Activated CD4-positive, alpha-beta memory T cell treated with anti-CD3 and anti-CD28 coated beads, Interleukin-2, amount 10 ng/mL, durations not matched to agents 7 days and 5 days (primary cell): ENCODE measurements around the gene KLHL22. TPM values are rescaled to one million over a fixed set of nuclear protein-coding genes. Genes with fewer than 3 reads are reported as not detected.

ENCODE experiments used
- total RNA-seq, 2 experiments: library from RNA; stranded (reverse); gene quantifications; one replicate each; pipeline ENCODE4 v1.2.3, GENCODE V29; 2021

KLHL22 gene
- total RNA-seq, 2 experiments from 2014 or later: 31.1 to 32.8 TPM

Other genes starting within 250 kb of the KLHL22 start
- gene RTN4R, start 227.5 kb downstream of the KLHL22 start, total RNA-seq: 1 to 10 TPM; 2.3 to 3.1 TPM
- 10 to 100 TPM; 40.8 to 41.1 TPM for gene DGCR6L, start 175.7 kb downstream of the KLHL22 start, total RNA-seq
- gene ZNF74, start 101.6 kb downstream of the KLHL22 start, total RNA-seq: 1 to 10 TPM; 6.1 to 6.2 TPM
- 1 to 10 TPM; 1.1 to 1.2 TPM for gene SCARF2, start 58.0 kb downstream of the KLHL22 start, total RNA-seq
- gene MED15, start 11.8 kb upstream of the KLHL22 start, total RNA-seq: 100 to 1,000 TPM; 168 TPM